HG03103 (cell line): ENCODE data around the gene TRIM44.
"Not testable (repeated sequence)": the region's sequence is repeated elsewhere in the genome, so short reads cannot be mapped to it uniquely, and the experiment has no call there.

Source experiments
- ATAC-seq: cut with Tn5 transposase; IDR thresholded peaks from one replicate; pipeline ENCODE4 v1.9.1; 2021; ENCODE audit warnings: low read depth; ENCODE audit not compliant: unreplicated experiment

TRIM44 gene

DNA sequence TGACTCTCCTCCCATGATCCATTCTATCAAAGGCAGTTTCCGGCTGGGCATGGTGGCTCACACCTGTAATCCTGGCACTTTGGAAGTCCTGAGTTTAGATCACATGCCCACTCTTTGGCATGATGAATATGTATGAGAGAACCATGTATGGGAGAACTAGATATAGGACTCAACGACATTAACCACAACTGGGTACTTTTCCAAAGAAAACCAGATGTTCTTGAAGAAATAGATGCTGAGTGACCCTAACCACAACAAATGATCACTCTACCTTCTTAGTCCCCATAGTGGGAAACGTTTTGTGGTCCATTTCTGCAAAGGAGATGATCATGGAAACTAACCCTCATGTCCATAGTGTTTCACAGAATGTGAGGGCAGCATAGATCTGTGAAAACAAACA is 30.7 kb upstream of the TRIM44 start:
- no peak for ATAC-seq

- ATAC-seq: no peak
Observed at GRCh38 chr11:35632301-35632700, 30.3 kb upstream of the TRIM44 start.

- ATAC-seq: no peak
Observed at GRCh38 chr11:35633827-35634423, 28.6 kb upstream of the TRIM44 start.

- ATAC-seq: no peak
Observed at GRCh38 chr11:35635933-35636332, 26.6 kb upstream of the TRIM44 start.

DNA sequence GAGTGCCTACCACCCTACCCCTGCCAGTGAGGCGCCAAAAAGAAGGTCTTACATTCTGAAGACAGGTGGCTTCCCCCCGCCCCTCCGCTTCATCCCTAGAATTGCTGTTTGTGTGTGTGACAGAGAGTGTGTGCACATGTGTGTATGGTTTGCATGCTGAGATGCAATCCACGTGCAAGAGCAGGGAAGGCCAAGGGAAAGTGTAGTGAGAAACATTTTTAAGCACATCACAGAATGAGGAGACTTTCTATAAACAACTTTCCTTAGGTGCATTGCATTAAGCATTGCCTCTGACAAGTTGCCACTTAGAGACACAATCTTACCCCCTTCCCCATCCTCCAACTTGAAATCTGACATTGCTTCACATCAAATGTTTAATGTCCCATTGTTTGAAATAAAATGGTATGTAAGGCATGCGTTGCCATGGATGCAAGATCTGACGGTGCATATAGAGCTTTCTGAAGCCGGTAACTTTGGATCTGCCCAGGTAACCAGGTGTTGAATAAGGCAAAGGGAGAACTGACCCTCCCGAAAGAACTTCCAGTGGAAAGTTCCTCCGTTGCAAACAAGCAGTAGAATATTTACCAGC is 22.9 kb upstream of the TRIM44 start:
- ATAC-seq: no peak

GRCh38 chr11:35641171-35641897 is 21.2 kb upstream of the TRIM44 start:
- no peak for ATAC-seq

- ATAC-seq: no peak
Observed at GRCh38 chr11:35641964-35642363, 20.6 kb upstream of the TRIM44 start.

DNA sequence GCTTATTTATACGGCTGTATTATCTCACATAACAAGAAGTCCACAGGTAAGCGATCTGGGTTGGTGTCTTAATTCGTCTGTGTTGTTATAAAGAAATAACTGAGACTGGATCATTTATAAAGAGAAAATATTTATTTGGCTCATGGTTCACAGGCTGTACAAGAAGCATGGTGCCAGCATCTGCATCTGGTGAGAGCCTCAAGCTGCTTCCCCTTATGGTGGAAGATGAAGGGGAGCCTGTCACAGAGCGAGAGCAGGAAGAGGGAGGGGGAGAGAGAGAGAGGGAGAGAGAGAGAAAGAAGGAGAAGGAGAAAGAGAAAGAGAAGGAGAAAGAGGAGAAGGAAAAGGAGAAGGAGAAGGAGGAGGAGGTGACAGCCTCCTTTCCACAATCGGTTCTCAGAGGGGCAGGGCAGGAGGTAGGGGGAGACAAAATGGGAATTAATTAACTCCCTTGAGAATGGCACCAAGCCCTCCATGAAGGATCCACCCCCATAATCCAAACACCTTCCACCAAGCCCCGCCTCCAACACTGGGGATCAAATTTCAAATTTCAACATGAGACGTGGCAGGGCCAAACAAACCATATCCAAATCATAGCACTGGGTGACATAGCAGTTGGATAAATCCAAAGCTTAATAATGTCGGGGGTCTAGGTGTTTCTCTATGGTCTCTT is 15.0 kb upstream of the TRIM44 start:
- no peak for ATAC-seq

DNA sequence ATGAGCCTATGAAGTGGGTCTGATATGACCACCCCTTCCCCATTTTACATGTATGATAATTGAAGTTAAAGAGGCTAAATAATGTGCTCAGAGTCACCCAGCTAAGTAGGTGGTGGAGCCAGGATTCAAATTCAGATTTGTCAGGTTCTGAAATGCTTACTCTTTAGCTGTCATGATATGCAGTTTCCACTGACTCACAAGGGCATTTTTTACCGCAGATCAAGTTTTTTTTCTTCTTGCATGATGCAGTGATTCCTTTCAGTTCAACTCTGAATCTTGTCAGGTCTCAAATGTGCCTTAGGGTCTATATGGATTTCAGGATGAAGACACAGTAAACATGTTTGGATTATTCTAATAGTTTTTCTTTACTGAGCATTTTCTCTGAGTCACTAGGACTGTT is 12.6 kb upstream of the TRIM44 start:
- ATAC-seq: no peak

DNA sequence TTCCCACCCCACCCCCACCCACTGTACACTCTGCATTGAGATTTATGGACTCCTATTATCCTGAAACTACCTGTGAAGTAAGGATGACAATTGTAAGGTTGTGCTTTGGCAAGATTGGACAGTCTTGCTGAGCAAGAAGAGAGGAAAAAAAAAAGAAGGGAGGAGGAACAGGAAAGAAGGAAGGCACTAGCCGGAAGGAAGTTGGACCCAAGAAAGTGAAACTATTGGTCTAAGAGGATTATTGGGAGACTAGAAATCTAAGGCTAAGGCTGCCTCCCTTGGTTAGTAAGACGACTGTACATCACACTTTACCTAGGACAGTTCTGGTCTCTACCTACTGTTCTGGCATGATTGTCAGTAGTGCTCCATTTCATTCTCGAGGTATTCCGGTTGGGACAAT is 12.1 kb upstream of the TRIM44 start:
- ATAC-seq: no peak

DNA sequence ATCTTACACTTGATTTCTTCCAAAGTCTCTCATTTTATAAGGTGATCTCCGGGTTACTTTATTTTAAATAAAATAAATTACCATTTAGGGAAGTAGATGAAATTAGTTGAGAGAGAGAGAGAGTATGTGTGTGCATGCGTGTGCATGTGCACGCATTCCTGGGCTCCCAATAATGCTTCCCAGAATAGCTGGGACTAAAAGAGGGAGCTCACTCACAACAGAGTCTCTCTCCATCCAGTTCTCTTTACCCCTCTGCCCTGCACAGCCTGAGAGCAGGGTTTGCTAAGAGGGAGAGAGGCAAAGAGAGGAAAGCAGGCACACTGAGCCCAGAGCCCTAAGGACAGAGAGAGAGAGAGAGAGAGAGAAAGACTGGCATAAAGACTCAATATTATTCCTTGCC is 11.3 kb upstream of the TRIM44 start:
- ATAC-seq: no peak

DNA sequence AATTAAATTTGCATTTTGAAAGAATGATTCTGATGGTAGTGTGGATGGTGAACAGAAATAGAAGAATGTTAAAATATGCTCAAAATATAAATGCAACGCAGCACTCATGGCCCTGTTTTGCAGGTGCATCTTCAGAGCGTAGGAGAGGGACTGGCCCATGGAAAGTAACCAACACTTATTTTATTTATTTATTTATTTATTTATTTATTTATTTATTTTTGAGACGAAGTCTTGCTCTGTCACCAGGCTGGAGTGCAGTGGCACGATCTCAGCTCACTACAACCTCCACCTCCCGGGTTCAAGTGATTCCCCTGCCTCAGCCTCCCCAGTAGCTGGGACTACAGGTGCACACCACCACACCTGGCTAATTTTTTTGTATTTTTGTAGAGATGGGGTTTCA is 9.8 kb upstream of the TRIM44 start:
- not testable (repeated sequence) for ATAC-seq

DNA sequence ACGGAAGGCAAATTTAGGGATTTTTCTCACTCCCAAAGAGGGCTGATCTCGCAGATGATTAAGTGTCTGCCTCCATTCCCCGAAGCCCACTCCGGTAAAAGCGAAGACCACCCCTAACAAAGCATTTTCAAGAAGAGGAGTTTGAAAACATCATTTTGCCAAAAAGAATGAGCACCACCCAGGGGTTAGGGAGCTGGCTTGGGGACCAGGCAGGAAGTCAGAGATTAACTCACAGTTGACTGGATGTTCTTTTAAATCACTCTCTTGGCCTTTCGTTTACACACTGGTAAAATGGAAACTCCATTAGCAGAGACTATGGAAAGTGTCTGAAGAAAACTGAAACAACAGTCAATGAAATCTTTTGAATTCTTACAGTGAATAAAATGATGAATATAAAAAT is 7.9 kb upstream of the TRIM44 start:
- no peak for ATAC-seq

DNA sequence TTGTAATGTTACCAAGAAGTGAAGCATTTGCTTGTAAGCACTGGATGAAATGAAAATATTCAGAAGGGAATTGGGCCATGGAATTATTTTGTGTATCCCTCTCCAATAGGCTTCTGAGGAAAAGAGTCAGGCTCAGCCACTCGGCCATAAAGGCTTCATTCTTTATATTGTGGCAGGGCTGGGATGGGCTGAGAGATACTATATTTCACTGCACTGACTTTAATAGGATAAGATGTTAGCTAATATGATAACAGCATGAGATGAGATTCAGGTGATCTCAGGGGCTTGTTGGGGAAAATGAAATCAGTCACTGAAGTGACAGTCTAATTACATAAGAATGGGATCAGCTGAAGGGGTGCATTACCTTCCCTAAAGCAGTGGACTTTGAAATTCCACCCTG is 7.3 kb upstream of the TRIM44 start:
- no peak for ATAC-seq

- ATAC-seq: no peak
Observed at GRCh38 chr11:35655856-35656255, 6.7 kb upstream of the TRIM44 start.

GRCh38 chr11:35658020-35658948 is 4.3 kb upstream of the TRIM44 start:
- ATAC-seq: no peak

DNA sequence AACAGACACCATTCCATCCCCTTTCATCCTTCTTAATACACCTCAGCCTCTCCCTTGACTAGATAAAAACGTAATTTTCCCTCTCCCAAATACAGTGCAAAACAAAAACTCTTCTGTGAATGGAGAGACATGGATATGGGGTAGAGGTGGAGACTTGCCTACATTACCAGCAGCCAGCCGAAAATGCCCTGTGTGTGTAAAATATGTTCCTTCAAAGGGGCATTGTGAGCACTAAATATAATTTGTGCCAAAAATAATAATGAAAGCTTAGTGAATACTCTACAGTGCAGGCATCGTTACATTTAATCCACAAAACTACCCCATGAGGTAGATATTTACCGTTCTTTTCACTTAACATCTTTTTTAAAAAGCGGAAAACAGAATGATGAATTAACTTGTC is 1.0 kb upstream of the TRIM44 start:
- ATAC-seq: no peak

DNA sequence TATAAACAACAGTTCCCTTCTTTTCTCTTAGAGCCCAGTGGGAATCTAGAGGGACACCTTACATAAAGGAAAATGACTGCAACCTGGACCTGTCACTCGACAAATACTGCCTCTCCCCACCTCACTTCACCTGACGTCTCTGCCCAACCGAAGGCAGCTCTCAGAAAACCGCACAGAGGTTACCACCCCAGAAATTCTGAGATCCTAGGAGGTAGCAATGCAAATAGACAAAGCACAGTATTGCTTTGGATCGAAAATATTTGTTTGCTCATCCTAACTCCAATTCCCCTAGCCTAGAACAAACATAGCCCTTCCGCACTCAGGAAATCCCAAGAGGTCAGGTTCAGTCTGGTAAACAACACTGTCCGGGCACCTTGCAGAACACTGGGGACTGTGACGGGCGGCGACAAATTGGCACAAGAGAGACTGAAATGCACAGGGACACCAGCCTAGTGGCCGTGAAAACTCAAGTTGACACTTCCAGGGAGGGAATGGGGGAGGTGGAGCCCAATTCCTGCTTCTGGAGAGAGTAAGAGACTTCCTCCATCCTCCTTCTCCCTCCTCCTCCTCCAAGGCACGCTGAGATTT is 420 bp upstream of the TRIM44 start:
- peak; percentile 31 for ATAC-seq

GRCh38 chr11:35663408-35663702 is 780 bp downstream of the TRIM44 start:
- ATAC-seq: no peak

DNA sequence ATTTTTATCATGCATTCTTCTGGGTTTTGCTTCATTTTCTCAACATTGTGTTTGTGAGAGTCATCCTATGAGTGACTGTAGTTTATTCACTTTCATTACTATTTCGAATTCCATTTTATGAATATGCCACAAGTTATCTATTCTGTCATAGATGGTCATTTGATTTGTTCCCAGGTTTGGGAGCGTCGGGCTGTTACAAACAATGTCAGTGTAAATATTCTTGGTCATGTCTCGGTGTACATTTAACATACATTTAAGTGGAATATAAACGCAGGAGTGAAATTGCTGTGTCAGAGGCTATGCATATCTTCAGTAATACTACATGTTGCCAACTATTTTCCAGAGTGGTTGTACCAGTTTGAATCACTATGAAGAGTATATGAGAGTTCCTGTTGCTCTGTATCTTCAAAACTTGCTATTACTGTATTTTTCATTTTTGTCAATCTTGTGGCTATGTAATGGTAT is 2.4 kb downstream of the TRIM44 start:
- no peak for ATAC-seq
